ENCODE data around the gene ARPC1B.
"Not testable (repeated sequence)": the region's sequence is repeated elsewhere in the genome, so short reads cannot be mapped to it uniquely, and the experiment has no call there.

Gene ARPC1B

GRCh38 chr7:99407872-99408378, 33.4 kb downstream of the ARPC1B start:
- Histone ChIP-seq H3K4me2 (peak overlapping the region; percentile 82 to 99 (median 94)), H3K27me3 (no peaks in the 10 kb centered on the region), H4K20me1 (peaks cover 54 to 91% (median 76%) of the 10 kb centered on the region in 11 experiments), H3K4me1 (peaks cover 28 to 46% (median 39%) of the 10 kb centered on the region in 10 experiments), H3K27ac (peak overlapping the region; percentile 90 to 99 (median 97)), H3K9me3 (replicated peaks in 1 of 11) (no peaks in the 10 kb centered on the region), H3K9ac (peak overlapping the region; percentile 89 to 98 (median 94)), H3K36me3 (peaks cover 50 to 66% (median 58%) of the 10 kb centered on the region in 11 experiments), H3K4me3 (peak overlapping the region; percentile 74 to 100 (median 92))
- no peak for TF ChIP-seq Cebpa-rat (IDR thresholded peaks at IDR 0.05)

- Histone ChIP-seq H3K4me2 (peak within 1 kb of the TSS; percentile 82 to 99 (median 95)), H4K20me1 (peaks cover 54 to 91% (median 73%) of the 10 kb centered on the region in 11 experiments), H3K4me3 (peak within 1 kb of the TSS; percentile 74 to 100 (median 92)), H3K9me3 (replicated peaks in 1 of 11) (no peaks in the 10 kb centered on the region), H3K9ac (peak within 1 kb of the TSS; percentile 89 to 98 (median 94)), H3K27ac (peak within 1 kb of the TSS; percentile 90 to 99 (median 97)), H3K36me3 (peaks cover 50 to 66% (median 58%) of the 10 kb centered on the region in 11 experiments), H3K27me3 (no peaks in the 10 kb centered on the region), H3K4me1 (peaks cover 28 to 46% (median 39%) of the 10 kb centered on the region in 10 experiments)
- TF ChIP-seq Cebpa-rat (IDR thresholded peaks at IDR 0.05), result peak; percentile 88 to 100 (median 98); a peak in 21 of 22 replicates
These were observed 34.1 kb downstream of the ARPC1B start, which contains the start of the genes BUD31 and PDAP1 for GRCh38 chr7:99408379-99409191. Gene BUD31, plus strand, starts transcription at chr7:99408969. Its CDS starts 2,124 bp downstream, at chr7:99411093. Gene PDAP1, minus strand, starts transcription at chr7:99408597. Its CDS starts 49 bp downstream, at chr7:99408548.

DNA sequence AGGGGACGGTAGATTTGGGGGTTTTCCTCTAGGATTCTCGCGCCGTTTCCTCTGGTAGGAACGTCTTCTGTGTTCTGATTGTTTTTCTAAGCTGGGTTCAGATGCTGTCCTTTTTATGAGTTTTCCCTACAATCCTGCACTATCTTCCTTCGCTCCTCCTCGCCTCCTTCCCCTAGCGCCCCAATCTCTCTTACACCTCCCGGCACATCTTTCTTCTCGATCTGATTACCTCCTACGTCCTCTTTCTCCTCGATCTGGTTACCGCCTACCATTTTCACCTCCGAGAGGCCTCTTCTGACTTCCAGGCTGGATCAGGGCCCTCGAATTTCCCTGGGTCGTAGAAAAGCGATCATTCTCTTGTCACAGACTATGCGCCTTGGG, 34.7 kb downstream of the ARPC1B start:
- H3K27me3 ChIP-seq, result no peaks in the 10 kb centered on the region
- H4K20me1 ChIP-seq, result peaks cover 49 to 91% (median 68%) of the 10 kb centered on the region in 11 experiments
- H3K4me2 ChIP-seq, result peak overlapping the region; percentile 80 to 96 (median 92)
- peak overlapping the region; percentile 89 to 98 (median 94) for H3K9ac ChIP-seq
- TF ChIP-seq Cebpa-rat (IDR thresholded peaks at IDR 0.05), result no peak
- H3K27ac ChIP-seq, result peak overlapping the region; percentile 90 to 99 (median 97)
- H3K36me3 ChIP-seq, result peaks cover 50 to 66% (median 58%) of the 10 kb centered on the region in 11 experiments
- peaks cover 28 to 46% (median 39%) of the 10 kb centered on the region in 10 experiments for H3K4me1 ChIP-seq
- H3K9me3 ChIP-seq (replicated peaks in 1 of 11), result no peaks in the 10 kb centered on the region
- peak overlapping the region; percentile 74 to 100 (median 92) for H3K4me3 ChIP-seq

GRCh38 chr7:99409806-99410205, 35.3 kb downstream of the ARPC1B start:
- Histone ChIP-seq H3K4me3 (peak overlapping the region; percentile 74 to 100 (median 92)), H3K27me3 (no peaks in the 10 kb centered on the region), H3K4me1 (peaks cover 28 to 40% (median 36%) of the 10 kb centered on the region in 10 experiments), H3K36me3 (peaks cover 50 to 66% (median 58%) of the 10 kb centered on the region in 11 experiments), H4K20me1 (peaks cover 43 to 91% (median 68%) of the 10 kb centered on the region in 11 experiments), H3K9ac (peak overlapping the region; percentile 89 to 98 (median 94)), H3K9me3 (replicated peaks in 1 of 11) (no peaks in the 10 kb centered on the region), H3K4me2 (peak overlapping the region; percentile 80 to 96 (median 92)), H3K27ac (peak overlapping the region; percentile 90 to 99 (median 97); a peak in 15 of 22 replicates)
- no peak for TF ChIP-seq Cebpa-rat (IDR thresholded peaks at IDR 0.05)

GRCh38 chr7:99410635-99411034, 36.1 kb downstream of the ARPC1B start:
- no peaks in the 10 kb centered on the region for H3K27me3 ChIP-seq
- peaks cover 28 to 35% (median 33%) of the 10 kb centered on the region in 10 experiments for H3K4me1 ChIP-seq
- peak overlapping the region in 9 of 10 experiments; percentile 82 to 100 (median 93); a peak in 10 of 20 replicates for H3K4me3 ChIP-seq
- peaks cover 37 to 91% (median 68%) of the 10 kb centered on the region in 11 experiments; a peak in 21 of 22 replicates for H4K20me1 ChIP-seq
- H3K27ac ChIP-seq, result peak overlapping the region in 1 of 11 experiments; percentile 96; a peak in 2 of 22 replicates
- H3K36me3 ChIP-seq, result peaks cover 54 to 66% (median 58%) of the 10 kb centered on the region in 11 experiments
- H3K9me3 ChIP-seq (replicated peaks in 1 of 11), result no peaks in the 10 kb centered on the region
- H3K9ac ChIP-seq, result peak overlapping the region; percentile 89 to 98 (median 94); a peak in 20 of 22 replicates
- no peak for TF ChIP-seq Cebpa-rat (IDR thresholded peaks at IDR 0.05)
- H3K4me2 ChIP-seq, result peak overlapping the region; percentile 80 to 96 (median 92)

- H3K9ac ChIP-seq; H3K27me3 ChIP-seq; H3K9me3 ChIP-seq (replicated peaks in 1 of 11); H3K4me3 ChIP-seq; H3K27ac ChIP-seq; H3K4me2 ChIP-seq: not testable (repeated sequence)
- Histone ChIP-seq H3K4me1 (peaks cover 5 to 18% (median 15%) of the 10 kb centered on the region in 10 experiments; a peak in 19 of 20 replicates), H4K20me1 (peaks cover 50 to 100% (median 77%) of the 10 kb centered on the region in 11 experiments; a peak in 21 of 22 replicates), H3K36me3 (peaks cover 98 to 100% (median 100%) of the 10 kb centered on the region in 11 experiments)
These were observed 41.1 kb downstream of the ARPC1B start for GRCh38 chr7:99415513-99416127.

- TF ChIP-seq Cebpa-rat (IDR thresholded peaks at IDR 0.05), result no peak
- Histone ChIP-seq H3K27me3 (no peaks in the 10 kb centered on the region), H3K36me3 (peaks cover 98 to 100% (median 100%) of the 10 kb centered on the region in 11 experiments), H4K20me1 (peaks cover 41 to 100% (median 91%) of the 10 kb centered on the region in 11 experiments; a peak in 21 of 22 replicates), H3K9ac (0 out of 22 replicates have a peak overlapping the region, but pooled peaks of 1 of the 11 experiments have one; percentile 2), H3K4me1 (peaks cover 0 to 13% (median 11%) of the 10 kb centered on the region in 10 experiments; a peak in 14 of 20 replicates), H3K27ac (no peak overlapping the region), H3K4me2 (no peak overlapping the region), H3K4me3 (no peak overlapping the region), H3K9me3 (replicated peaks in 1 of 11) (no peaks in the 10 kb centered on the region)
These were observed 43.7 kb downstream of the ARPC1B start for GRCh38 chr7:99418260-99418659.

DNA sequence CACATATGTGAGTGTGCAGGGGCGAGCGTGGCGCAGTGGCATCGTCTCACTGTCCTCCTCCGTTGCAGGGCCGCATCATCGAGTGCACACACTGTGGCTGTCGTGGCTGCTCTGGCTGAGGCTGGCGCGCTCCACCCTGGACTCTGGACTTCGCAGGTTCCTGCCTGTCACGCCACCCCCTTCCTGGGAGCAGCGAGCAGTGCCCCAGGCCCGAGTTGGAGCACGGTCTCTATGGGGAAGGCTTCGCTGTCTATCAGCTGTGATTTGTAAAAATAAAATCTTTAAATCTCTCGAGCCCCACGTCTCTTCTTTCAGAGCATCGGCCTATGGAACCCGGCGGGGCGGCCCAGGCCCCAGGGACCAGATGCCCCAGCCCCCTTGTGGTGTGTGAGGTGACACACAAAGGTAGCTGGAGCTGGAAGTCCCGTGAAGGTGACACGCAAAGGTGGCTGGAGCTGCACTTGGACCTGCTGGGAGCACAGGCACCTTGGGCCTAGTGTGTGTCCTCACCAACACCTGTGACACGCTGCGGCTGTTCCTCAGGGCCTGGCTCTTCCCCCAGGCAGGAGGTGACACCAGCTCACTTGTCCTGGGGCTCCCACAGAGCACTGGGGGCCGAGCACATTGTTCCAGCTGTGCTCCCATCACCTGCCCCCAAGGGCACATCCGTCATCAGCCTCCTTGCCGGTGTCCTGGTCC, 44.9 kb downstream of the ARPC1B start:
- Histone ChIP-seq H3K36me3 (peaks cover 98 to 100% (median 100%) of the 10 kb centered on the region in 11 experiments), H3K27me3 (no peaks in the 10 kb centered on the region), H3K4me2 (peak overlapping the region in 7 of 11 experiments; percentile 4 to 57 (median 27); a peak in 10 of 22 replicates), H3K4me1 (peaks cover 0 to 13% (median 11%) of the 10 kb centered on the region in 10 experiments; a peak in 14 of 20 replicates), H3K4me3 (no peak overlapping the region), H3K9me3 (replicated peaks in 1 of 11) (no peaks in the 10 kb centered on the region), H3K9ac (peak overlapping the region in 4 of 11 experiments; percentile 26 to 41 (median 28); a peak in 3 of 22 replicates), H3K27ac (no peak overlapping the region), H4K20me1 (peaks cover 38 to 100% (median 97%) of the 10 kb centered on the region in 11 experiments; a peak in 21 of 22 replicates)
- TF ChIP-seq Cebpa-rat (IDR thresholded peaks at IDR 0.05), result no peak

Measured in BLaER1 treated with 17β-estradiol and CSF1 and Interleukin-3, amounts not matched to agents 10 nM and 100 nM (cell line).